Breast epithelium (tissue), 4 donors: ENCODE results near the gene TFCP2L1. TPM values are rescaled to one million over a fixed set of nuclear protein-coding genes. Genes with fewer than 3 reads are reported as not detected.

Experiments used
- DNase-seq, 2 donors: peaks; one replicate each; pipeline ENCODE4 v3.0.0-alpha.2; 2019; ENCODE audit warnings: low spot score in 2 of 2
- H3K27ac ChIP-seq, 2 donors: fragments of 200-600 bp; sonication (generic) in 1 of 2; one replicate each; pipeline ENCODE4 v1.5.1; 2016 to 2019; ENCODE audit warnings: mild to moderate bottlenecking in 1 of 2
- H3K27me3 ChIP-seq, 2 donors: fragments of 200-600 bp; sonication (generic) in 1 of 2; one replicate each; pipeline versions ENCODE4 v1.5.1 to v1.6.0; 2017 to 2019; ENCODE audit warnings: control low read depth in 1 of 2, mild to moderate bottlenecking in 1 of 2
- H3K36me3 ChIP-seq: fragments of 200-600 bp; one replicate; pipeline ENCODE4 v1.5.1; 2019
- H3K4me1 ChIP-seq, 2 donors: fragments of 200-600 bp; sonication (generic); one replicate each; pipeline ENCODE4 v1.5.1; 2016 to 2019; ENCODE audit warnings: control low read depth in 1 of 2
- H3K4me3 ChIP-seq, 3 donors: fragments of 200-600 bp; sonication (generic); 1 replicate in 2 of 3; 2 replicates in 1 of 3; pipeline ENCODE4 v1.5.1; 2016 to 2019; ENCODE audit warnings: mild to moderate bottlenecking in 3 of 3, moderate library complexity in 2 of 3
- H3K9me3 ChIP-seq, 2 donors: fragments of 200-600 bp; sonication (generic) in 1 of 2; one replicate each; pipeline ENCODE4 v1.5.1; 2016 to 2019; ENCODE audit warnings: control low read depth in 1 of 2
- POLR2A ChIP-seq: fragments of 450-650 bp; IDR thresholded peaks from one replicate; pipeline ENCODE4 v1.6.1; 2016; ENCODE audit warnings: antibody characterized with exemption, mild to moderate bottlenecking, moderate library complexity
- POLR2AphosphoS5 ChIP-seq, 3 donors: sonication (generic); formaldehyde crosslinking; IDR thresholded peaks; one replicate each; pipeline ENCODE4 v1.6.1; 2017; ENCODE audit warnings: antibody characterized with exemption in 3 of 3
- intact Hi-C: fragments of 100-400 bp; cut with DNase I; formaldehyde crosslinking; loops from one replicate; pipeline ENCODE4 v1.15.1; 2023; ENCODE audit warnings: low total_unique reads
- total RNA-seq, 3 donors: library from RNA; depleted of rRNA; stranded (reverse); fragments of >200 nt; gene quantifications; one replicate each; pipeline ENCODE4 v1.1.0, GENCODE V29; 2016
- TF ChIP-seq, protein P1 (sequence below), 3 donors: fragments of 450-650 bp; IDR thresholded peaks; one replicate each; pipeline ENCODE4 v1.5.1; 2016 to 2017; ENCODE audit warnings: antibody characterized with exemption in 3 of 3, mild to moderate bottlenecking in 3 of 3, moderate library complexity in 3 of 3

TFCP2L1 gene
- total RNA-seq, 3 donors from 2014 or later: 7.5 to 90.3 (median 8.3) TPM

DNA sequence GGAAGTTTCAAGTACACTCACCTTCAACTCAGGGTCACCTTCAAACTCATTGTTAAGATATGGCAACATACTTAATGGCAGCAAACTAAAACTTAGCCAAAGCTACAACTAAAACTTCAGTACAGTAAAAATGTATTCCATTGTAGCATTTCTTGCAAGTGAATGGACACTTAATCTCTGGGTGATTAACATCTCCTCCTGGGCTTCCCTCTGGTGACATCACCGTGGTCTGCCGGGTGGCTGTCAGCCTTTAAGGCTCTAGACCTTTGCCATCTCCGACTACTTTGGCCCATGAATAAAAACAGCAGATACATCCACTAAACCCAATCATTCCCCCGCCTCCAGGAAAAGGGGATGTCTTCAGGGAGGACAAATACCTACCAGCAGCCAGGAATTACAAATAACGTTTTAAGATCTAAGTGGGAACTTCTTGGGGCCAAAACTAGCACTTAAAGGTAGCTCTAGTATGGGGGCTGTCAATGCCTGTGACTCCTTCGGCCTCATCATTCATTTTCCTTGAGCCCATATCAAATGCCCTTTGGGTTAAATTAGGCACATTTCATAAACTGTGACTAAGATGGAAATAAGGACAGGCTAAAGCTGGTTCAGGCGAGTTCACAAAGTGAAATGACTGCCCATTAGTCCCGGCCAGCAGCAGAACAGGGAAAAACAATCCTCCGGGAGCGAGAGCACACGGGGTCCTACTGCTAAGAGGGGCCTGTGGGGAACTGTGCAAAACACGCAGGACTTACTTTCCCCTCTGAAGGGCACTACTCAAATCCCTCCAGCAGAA, 1.1 kb downstream of the TFCP2L1 start:
- H3K4me1 ChIP-seq: peaks cover 0 to 9% of the 10 kb centered on the region in 2 donors
- intact Hi-C loops: no loop called here
- H3K27ac ChIP-seq: peak overlapping the region; percentile 75
- no peaks in the 10 kb centered on the region for H3K9me3 ChIP-seq
- DNase-seq: peak in 1 of 2 donors; percentile 30
- H3K27me3 ChIP-seq: peaks cover 0 to 7% of the 10 kb centered on the region in 2 donors
- no peaks in the 10 kb centered on the region for H3K36me3 ChIP-seq
- TF ChIP-seq POLR2AphosphoS5 (IDR thresholded peaks at IDR 0.05) (no peak), POLR2A (no peak)
- TF ChIP-seq, protein P1, sequence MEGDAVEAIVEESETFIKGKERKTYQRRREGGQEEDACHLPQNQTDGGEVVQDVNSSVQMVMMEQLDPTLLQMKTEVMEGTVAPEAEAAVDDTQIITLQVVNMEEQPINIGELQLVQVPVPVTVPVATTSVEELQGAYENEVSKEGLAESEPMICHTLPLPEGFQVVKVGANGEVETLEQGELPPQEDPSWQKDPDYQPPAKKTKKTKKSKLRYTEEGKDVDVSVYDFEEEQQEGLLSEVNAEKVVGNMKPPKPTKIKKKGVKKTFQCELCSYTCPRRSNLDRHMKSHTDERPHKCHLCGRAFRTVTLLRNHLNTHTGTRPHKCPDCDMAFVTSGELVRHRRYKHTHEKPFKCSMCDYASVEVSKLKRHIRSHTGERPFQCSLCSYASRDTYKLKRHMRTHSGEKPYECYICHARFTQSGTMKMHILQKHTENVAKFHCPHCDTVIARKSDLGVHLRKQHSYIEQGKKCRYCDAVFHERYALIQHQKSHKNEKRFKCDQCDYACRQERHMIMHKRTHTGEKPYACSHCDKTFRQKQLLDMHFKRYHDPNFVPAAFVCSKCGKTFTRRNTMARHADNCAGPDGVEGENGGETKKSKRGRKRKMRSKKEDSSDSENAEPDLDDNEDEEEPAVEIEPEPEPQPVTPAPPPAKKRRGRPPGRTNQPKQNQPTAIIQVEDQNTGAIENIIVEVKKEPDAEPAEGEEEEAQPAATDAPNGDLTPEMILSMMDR (IDR thresholded peaks at IDR 0.05): no peak
- H3K4me3 ChIP-seq: peak overlapping the region; percentile 45 to 81 (median 73)

GRCh38 chr2:121282800-121283385, 2.1 kb downstream of the TFCP2L1 start:
- Histone ChIP-seq H3K4me1 (peaks cover 0 to 9% of the 10 kb centered on the region in 2 donors), H3K27me3 (peaks cover 0 to 7% of the 10 kb centered on the region in 2 donors), H3K9me3 (no peaks in the 10 kb centered on the region), H3K4me3 (peak overlapping the region in 2 of 3 donors; percentile 73 to 81), H3K27ac (peak overlapping the region; percentile 40 to 75), H3K36me3 (no peaks in the 10 kb centered on the region)
- peak in 1 of 2 donors; percentile 50 for DNase-seq
- intact Hi-C loops: no loop called here
- TF ChIP-seq, protein P1 (IDR thresholded peaks at IDR 0.05): no peak
- TF ChIP-seq POLR2A: no peak
- no peak for TF ChIP-seq POLR2AphosphoS5 (IDR thresholded peaks at IDR 0.05)

GRCh38 chr2:121281694-121282093, 3.3 kb downstream of the TFCP2L1 start:
- Histone ChIP-seq H3K27me3 (peaks cover 0 to 7% of the 10 kb centered on the region in 2 donors), H3K36me3 (no peaks in the 10 kb centered on the region), H3K27ac (peak overlapping the region in 1 of 2 donors; percentile 36), H3K4me3 (peak overlapping the region in 1 of 3 donors; percentile 73), H3K9me3 (no peaks in the 10 kb centered on the region), H3K4me1 (peaks cover 0 to 9% of the 10 kb centered on the region in 2 donors)
- intact Hi-C loops: no loop called here
- TF ChIP-seq, protein P1 (IDR thresholded peaks at IDR 0.05): no peak
- no peak for TF ChIP-seq POLR2A
- no peak for TF ChIP-seq POLR2AphosphoS5 (IDR thresholded peaks at IDR 0.05)
- DNase-seq: peak in 1 of 2 donors; percentile 19

- intact Hi-C loops: no loop called here
- Histone ChIP-seq H3K4me1 (peaks cover 0 to 9% of the 10 kb centered on the region in 2 donors), H3K36me3 (no peaks in the 10 kb centered on the region), H3K4me3 (peak overlapping the region in 1 of 3 donors; percentile 73), H3K27me3 (peaks cover 0 to 7% of the 10 kb centered on the region in 2 donors), H3K27ac (no peak overlapping the region), H3K9me3 (no peaks in the 10 kb centered on the region)
- DNase-seq: no peak
- TF ChIP-seq, protein P1 (IDR thresholded peaks at IDR 0.05): no peak
- TF ChIP-seq POLR2AphosphoS5 (IDR thresholded peaks at IDR 0.05) (no peak), POLR2A (no peak)
Measured at GRCh38 chr2:121281107-121281506, 3.9 kb downstream of the TFCP2L1 start.
